Skeletal muscle satellite cell (primary cell): Measurements from ENCODE around the gene TMEM45B.
"Not testable (repeated sequence)": the region's sequence is repeated elsewhere in the genome, so short reads cannot be mapped to it uniquely, and the experiment has no call there.

ENCODE experiments used
- H3K27me3 ChIP-seq: 2 replicates; pipeline ENCODE4 v1.7.0; 2013; ENCODE audit warnings: low read length; ENCODE audit not compliant: control insufficient read depth, insufficient read depth
- H3K36me3 ChIP-seq: 2 replicates; pipeline ENCODE4 v1.7.0; 2013; ENCODE audit warnings: mild to moderate bottlenecking, control low read depth, low read length; ENCODE audit not compliant: insufficient read depth
- H3K4me1 ChIP-seq: 2 replicates; pipeline ENCODE4 v1.7.0; 2013; ENCODE audit warnings: low read length; ENCODE audit not compliant: control insufficient read depth, insufficient read depth
- H3K4me2 ChIP-seq: 2 replicates; pipeline ENCODE4 v1.7.0; 2013; ENCODE audit warnings: mild to moderate bottlenecking, low read length
- H3K4me3 ChIP-seq: 2 replicates; pipeline ENCODE4 v1.7.0; 2013; ENCODE audit warnings: low read length
- H3K9ac ChIP-seq: 2 replicates; pipeline ENCODE4 v1.7.0; 2013; ENCODE audit warnings: mild to moderate bottlenecking, low read depth, low read length, moderate library complexity
- H3K9me3 ChIP-seq: replicated peaks from 2 replicates; pipeline ENCODE4 v1.7.0; 2013; ENCODE audit warnings: mild to moderate bottlenecking, control low read depth, low read length

TMEM45B gene

DNA sequence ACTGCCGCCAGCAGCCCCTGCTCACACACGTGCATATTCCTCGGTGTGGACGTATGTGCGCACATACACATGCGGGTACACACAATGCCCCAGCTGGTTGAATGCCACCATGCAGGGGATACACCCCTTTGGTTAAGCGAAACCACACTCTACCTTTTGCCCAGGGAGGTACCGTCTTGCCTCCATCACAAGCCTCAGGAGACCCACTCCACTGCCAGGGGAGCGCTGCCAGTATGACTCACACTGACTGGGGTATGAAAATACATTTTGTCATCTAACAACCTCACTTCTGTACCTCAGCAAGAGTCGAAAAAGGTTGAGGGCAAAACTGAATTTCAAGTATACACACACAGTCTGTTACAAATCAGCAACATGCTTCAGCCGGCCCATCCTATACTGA is 39.4 kb downstream of the TMEM45B start:
- Histone ChIP-seq H3K4me1 (peaks cover 14% of the 10 kb centered on the region), H3K27me3 (peaks cover 22% of the 10 kb centered on the region), H3K4me3 (no peak overlapping the region), H3K9ac (no peak overlapping the region), H3K36me3 (peaks cover 8% of the 10 kb centered on the region), H3K4me2 (no peak overlapping the region), H3K9me3 (no peaks in the 10 kb centered on the region)

DNA sequence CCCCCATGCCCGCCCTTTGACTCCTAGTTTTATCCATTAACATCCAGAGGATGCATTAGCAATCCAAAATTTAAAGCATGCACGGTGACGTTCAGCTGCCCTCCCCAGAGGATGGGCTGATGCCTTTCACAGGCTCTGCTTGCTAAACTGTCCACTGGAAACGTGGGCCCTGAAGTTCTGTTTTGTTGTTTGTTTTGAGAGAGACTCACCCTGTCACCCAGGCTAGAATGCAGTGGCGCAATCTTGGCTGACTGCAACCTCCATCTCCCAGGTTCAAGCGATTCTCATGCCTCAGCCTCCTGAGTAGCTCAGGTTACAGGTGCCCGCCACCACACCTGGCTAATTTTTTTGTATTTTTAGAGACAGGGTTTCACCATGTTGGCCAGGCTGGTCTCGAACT is 40.4 kb downstream of the TMEM45B start:
- H3K4me2 ChIP-seq: no peak overlapping the region
- no peaks in the 10 kb centered on the region for H3K9me3 ChIP-seq
- peaks cover 13% of the 10 kb centered on the region for H3K36me3 ChIP-seq
- H3K27me3 ChIP-seq: peaks cover 16% of the 10 kb centered on the region
- H3K4me1 ChIP-seq: peaks cover 14% of the 10 kb centered on the region
- no peak overlapping the region for H3K4me3 ChIP-seq
- H3K9ac ChIP-seq: no peak overlapping the region

DNA sequence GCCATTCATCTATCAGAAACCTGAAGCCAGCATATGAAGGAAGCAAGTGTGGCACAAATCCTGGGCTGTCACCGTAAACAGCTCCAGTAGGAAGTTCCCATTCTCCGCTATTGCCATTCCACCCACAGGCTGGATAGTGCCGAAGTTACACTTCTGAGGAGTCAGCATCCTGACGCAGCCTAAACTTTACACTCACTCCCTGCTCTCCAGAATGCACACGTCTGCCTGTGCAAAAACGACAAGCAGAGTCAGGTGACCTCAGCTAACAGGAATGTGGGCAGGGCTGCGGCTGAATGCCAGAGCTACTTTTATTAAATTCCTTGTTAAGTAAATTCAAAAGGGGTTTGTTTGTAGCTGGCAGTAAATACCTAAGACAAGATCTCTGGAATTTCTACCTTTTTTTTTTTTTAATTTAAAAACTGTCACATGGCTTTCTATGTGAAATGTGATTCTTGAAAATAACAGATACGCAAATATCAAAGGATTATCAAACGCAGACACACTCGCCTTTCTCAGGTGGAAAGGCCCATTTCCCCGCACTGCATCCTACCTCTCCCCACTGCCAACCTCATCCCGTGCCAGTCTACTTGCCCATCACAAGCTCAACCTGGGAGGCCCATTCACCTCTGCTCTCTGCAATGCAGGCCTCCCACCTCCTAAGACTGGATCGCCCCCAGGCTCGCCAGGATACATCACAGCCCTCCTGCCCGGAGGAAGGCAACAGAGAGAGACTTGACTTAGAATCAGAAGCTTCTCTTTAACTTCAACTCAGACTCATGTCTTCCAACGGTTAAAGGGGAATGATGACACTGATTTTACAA is 46.3 kb downstream of the TMEM45B start:
- peaks cover 51% of the 10 kb centered on the region for H3K36me3 ChIP-seq
- no peaks in the 10 kb centered on the region for H3K27me3 ChIP-seq
- peak overlapping the region; percentile 11 for H3K4me3 ChIP-seq
- peaks cover 13% of the 10 kb centered on the region for H3K4me1 ChIP-seq
- peak overlapping the region; percentile 63 for H3K4me2 ChIP-seq
- H3K9ac ChIP-seq: peak overlapping the region; percentile 50
- H3K9me3 ChIP-seq: no peaks in the 10 kb centered on the region

DNA sequence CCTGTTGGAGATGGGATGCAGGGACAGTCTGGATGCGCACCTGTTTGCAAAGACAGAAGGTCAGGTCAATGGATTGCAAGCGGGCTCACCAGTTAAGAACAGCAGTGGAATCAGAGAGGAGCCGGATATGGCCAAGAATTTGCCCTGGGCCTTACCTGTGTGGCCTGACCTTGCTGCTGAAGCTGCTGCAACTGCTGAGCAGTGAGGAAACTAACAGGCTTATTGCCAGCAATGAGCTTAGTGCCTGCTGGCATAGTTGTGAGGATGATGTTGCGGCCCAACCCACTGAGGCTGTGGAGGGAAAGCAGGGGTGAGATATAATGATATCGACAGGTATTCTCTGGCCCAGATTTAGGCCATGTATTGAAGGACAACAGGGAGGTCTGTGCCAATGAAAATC is 49.2 kb downstream of the TMEM45B start:
- H3K4me2 ChIP-seq: no peak overlapping the region
- no peaks in the 10 kb centered on the region for H3K9me3 ChIP-seq
- H3K36me3 ChIP-seq: peaks cover 63% of the 10 kb centered on the region
- H3K4me3 ChIP-seq: no peak overlapping the region
- no peaks in the 10 kb centered on the region for H3K27me3 ChIP-seq
- no peak overlapping the region for H3K9ac ChIP-seq
- peaks cover 13% of the 10 kb centered on the region for H3K4me1 ChIP-seq

DNA sequence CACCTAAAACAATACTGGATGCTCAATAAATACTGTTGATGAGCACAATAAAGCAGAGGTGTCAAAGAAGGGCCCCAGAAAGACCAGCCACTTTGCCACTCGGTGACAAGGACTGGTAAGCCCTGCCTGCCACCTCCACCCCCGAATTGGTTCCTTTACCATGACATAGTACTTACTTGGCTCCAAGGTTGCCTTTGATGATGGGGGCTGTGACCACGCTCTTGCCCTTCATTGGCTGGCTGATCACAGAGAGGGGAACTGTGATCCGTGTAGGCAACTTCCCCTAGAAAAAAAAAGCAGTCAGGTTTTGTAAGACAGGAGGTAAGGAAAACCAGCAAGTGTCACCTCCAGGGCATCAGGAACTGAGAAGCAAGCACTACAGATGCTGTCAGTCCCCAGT is 50.1 kb downstream of the TMEM45B start:
- Histone ChIP-seq H3K27me3 (no peaks in the 10 kb centered on the region), H3K9ac (no peak overlapping the region), H3K4me1 (peaks cover 13% of the 10 kb centered on the region), H3K36me3 (peaks cover 68% of the 10 kb centered on the region), H3K9me3 (no peaks in the 10 kb centered on the region), H3K4me3 (no peak overlapping the region), H3K4me2 (no peak overlapping the region)

DNA sequence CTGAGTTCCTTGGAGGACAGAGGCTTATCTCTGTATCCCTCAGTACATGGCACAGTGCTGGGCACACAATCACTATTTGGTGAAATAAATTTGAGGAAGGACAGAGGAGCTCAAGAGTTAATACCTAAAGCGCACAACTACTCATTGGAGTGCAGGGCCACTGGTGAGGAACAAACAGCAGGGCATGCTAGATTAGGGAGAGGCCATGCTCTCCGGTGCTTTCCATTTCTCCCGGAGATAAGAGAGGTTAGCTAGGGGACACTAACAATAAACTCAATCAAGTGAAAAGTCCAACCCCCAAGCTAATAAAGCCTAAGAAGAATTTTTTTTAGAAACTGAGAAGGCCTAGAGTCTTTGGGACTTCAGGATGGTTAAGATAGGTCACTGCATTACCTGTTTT is 50.7 kb downstream of the TMEM45B start:
- Histone ChIP-seq H3K36me3 (peaks cover 70% of the 10 kb centered on the region), H3K4me3 (no peak overlapping the region), H3K4me2 (no peak overlapping the region), H3K4me1 (peaks cover 10% of the 10 kb centered on the region), H3K27me3 (no peaks in the 10 kb centered on the region), H3K9ac (no peak overlapping the region), H3K9me3 (no peaks in the 10 kb centered on the region)

DNA sequence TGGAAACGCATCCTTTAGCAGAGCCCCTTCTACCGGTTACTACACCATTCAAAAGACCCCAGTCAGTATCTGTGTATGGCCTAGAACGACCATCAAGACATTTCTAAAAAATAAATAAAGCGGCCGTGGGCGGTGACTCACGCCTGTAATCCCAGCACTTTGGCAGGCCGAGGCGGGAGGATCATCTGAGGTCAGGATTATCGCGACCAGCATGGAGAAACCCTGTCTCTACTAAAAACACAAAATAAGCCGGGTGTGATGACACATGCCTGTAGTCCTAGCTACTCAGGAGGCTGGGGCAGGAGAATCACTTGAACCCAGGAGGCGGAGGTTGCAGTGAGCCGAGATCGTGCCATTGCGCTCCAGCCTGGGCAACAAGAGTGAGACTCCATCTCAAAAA is 53.0 kb downstream of the TMEM45B start:
- H3K9ac ChIP-seq: not testable (repeated sequence)
- peaks cover 85% of the 10 kb centered on the region for H3K36me3 ChIP-seq

DNA sequence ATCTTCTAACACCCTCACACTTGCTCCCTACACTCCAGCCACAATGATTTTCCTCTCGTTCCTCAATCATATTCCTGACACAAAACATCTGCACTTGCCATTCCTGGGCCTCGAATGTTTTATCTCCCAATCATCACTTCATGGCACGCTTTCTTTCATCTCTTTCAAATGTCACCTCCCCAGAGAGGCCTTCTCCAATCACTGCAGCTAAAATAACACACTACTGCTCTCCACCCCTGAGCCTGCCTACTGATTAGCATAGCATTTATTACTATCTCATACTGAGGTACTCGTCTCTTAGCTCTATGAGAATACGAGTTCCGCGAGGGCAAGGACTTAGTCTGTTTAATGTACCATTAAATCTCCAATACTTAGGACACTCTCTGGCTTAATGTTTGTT is 56.3 kb downstream of the TMEM45B start:
- Histone ChIP-seq H3K27me3 (no peaks in the 10 kb centered on the region), H3K4me2 (no peak overlapping the region), H3K9ac (no peak overlapping the region), H3K4me1 (no peaks in the 10 kb centered on the region), H3K36me3 (peaks cover 80% of the 10 kb centered on the region), H3K9me3 (no peaks in the 10 kb centered on the region), H3K4me3 (no peak overlapping the region)

More for the DNA sequence above, 53.0 kb downstream of the TMEM45B start:
- H3K27me3 ChIP-seq, H3K4me3 ChIP-seq, H3K9me3 ChIP-seq, H3K4me1 ChIP-seq, H3K4me2 ChIP-seq: not testable (repeated sequence)

DNA sequence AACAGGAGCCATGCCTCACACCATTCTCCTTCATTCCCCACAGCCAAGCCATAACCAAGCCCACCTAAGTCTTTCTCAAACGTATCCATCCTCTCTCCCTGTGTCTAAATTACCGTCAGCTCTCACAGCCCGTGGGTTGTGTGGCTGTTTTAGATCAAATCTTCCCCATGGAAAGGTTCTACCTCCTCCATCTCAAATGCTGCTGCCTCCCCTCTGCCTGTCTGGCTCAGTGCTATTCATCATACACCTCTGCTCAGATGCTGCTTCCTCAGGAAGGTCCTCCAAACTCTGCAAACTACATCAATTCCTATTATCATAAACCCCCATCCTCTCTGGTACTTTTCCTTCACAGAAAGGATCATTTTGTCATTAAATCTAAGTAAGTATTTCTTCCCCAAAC is 64.7 kb downstream of the TMEM45B start:
- Histone ChIP-seq H3K9me3 (no peaks in the 10 kb centered on the region), H3K9ac (no peak overlapping the region), H3K36me3 (peaks cover 87% of the 10 kb centered on the region), H3K4me3 (no peak overlapping the region), H3K27me3 (no peaks in the 10 kb centered on the region), H3K4me2 (no peak overlapping the region), H3K4me1 (no peaks in the 10 kb centered on the region)

DNA sequence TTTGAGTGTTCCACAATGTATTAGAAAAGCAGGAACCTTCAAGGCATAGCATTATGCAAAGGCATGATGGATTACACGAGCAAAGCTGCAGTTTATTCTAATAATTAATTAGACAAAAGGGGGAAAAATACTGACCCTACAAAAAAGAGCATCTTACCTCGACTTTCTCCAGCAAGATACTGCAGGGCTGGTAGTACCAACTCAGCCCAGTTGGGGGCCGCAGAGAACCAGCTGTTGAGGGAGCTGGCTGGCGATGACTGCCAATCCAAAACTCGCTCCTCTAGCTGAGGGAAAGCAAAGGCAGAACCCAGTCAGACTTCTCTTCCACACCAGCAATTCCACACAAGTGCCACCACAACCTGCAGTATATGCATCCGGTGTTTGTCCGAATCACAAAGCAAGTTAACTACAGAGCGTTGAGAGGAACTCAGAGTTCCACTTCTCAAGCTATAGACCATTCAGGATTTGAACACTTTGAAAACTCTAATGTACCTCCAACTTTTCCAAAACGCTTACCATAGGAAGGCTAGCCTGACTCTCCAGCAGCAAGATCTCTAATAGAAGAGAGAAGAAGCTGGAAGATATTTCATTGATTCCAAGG is 66.0 kb downstream of the TMEM45B start:
- Histone ChIP-seq H3K36me3 (peaks cover 90% of the 10 kb centered on the region), H3K9me3 (no peaks in the 10 kb centered on the region), H3K4me2 (no peak overlapping the region), H3K9ac (no peak overlapping the region), H3K4me1 (no peaks in the 10 kb centered on the region), H3K27me3 (no peaks in the 10 kb centered on the region), H3K4me3 (no peak overlapping the region)

DNA sequence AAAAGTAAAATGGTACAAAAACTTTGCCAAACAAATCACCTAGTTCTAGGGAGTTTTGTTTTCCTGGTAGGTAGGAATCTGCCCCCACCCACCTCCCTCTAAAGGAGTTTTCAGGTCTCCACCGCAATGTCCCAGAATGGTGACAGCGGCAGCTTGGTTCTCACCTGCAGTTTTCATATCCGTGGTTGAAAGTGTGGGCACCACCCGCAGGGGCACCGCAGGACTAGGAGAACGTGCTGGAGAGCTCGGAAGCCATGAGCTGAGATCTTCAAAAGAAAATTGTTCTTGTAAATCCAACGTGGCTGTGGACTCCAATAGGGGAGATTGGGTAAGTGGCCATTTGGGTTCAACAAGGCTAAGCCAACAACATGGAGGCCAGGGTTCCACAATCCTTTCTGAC is 68.9 kb downstream of the TMEM45B start:
- Histone ChIP-seq H3K9me3 (no peaks in the 10 kb centered on the region), H3K9ac (no peak overlapping the region), H3K4me2 (no peak overlapping the region), H3K27me3 (no peaks in the 10 kb centered on the region), H3K36me3 (peaks cover 85% of the 10 kb centered on the region), H3K4me3 (no peak overlapping the region), H3K4me1 (no peaks in the 10 kb centered on the region)

DNA sequence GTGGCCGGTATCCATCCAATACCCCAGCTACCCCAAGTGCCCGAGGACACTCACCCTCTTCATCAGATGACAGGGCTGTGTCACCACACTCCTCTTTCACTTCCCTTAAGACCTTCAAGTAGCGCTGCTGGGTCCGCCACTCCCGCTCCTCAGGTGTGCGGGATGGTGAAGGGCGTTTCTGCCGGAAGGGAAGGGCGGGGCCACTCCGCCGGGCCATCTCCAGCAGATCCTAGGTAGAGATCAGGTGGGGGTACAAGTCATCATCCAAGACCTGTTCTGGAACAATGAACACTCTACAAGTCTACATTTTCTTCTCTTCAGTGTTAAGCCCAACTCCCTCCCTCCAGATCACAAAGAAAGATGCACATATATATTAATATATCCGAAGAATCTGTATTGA is 69.7 kb downstream of the TMEM45B start:
- Histone ChIP-seq H3K9me3 (no peaks in the 10 kb centered on the region), H3K9ac (no peak overlapping the region), H3K4me2 (no peak overlapping the region), H3K4me3 (no peak overlapping the region), H3K36me3 (peaks cover 89% of the 10 kb centered on the region), H3K27me3 (no peaks in the 10 kb centered on the region), H3K4me1 (no peaks in the 10 kb centered on the region)
